ENCODE measurements around the gene STRADA.

The STRADA gene

DNA sequence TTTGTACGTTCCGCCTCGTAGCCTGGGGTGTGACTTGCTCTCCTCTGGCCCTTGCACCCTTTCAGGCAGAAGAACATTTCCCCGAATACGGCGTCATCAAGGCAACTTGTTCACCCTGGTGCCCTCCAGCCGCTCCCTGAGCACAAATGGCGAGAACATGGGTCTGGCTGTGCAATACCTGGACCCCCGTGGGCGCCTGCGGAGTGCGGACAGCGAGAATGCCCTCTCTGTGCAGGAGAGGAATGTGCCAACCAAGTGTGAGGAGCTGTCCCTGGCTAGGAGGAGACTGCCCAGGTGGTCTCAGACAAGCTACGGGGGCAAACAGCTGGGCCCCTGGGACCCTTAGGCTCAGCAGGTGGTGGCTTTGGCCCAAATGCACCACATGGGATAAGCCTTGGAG, 52.1 kb downstream of the STRADA start:
- no peaks in the 10 kb centered on the region for H3K36me3 ChIP-seq (ENCODE audit: insufficient read depth)
- no peaks in the 10 kb centered on the region for H3K27me3 ChIP-seq (ENCODE audit: insufficient read depth, low read depth)
- H3K4me3 ChIP-seq (IDR thresholded peaks at IDR 0.05; ENCODE audit: insufficient read depth, low read depth, low read length): no peak overlapping the region
- no peak overlapping the region for H3K9ac ChIP-seq
- H3K27ac ChIP-seq: no peak overlapping the region
- no peaks in the 10 kb centered on the region for H3K4me1 ChIP-seq (ENCODE audit: low read depth, poor library complexity, severe bottlenecking)
- no peak overlapping the region for H2AFZ ChIP-seq (ENCODE audit: low read depth)
- no peaks in the 10 kb centered on the region for H3K79me2 ChIP-seq (ENCODE audit: insufficient read depth, low read depth)
- TF ChIP-seq, protein P1, sequence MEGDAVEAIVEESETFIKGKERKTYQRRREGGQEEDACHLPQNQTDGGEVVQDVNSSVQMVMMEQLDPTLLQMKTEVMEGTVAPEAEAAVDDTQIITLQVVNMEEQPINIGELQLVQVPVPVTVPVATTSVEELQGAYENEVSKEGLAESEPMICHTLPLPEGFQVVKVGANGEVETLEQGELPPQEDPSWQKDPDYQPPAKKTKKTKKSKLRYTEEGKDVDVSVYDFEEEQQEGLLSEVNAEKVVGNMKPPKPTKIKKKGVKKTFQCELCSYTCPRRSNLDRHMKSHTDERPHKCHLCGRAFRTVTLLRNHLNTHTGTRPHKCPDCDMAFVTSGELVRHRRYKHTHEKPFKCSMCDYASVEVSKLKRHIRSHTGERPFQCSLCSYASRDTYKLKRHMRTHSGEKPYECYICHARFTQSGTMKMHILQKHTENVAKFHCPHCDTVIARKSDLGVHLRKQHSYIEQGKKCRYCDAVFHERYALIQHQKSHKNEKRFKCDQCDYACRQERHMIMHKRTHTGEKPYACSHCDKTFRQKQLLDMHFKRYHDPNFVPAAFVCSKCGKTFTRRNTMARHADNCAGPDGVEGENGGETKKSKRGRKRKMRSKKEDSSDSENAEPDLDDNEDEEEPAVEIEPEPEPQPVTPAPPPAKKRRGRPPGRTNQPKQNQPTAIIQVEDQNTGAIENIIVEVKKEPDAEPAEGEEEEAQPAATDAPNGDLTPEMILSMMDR (conservative IDR thresholded peaks at IDR 0.05; ENCODE audit: low read depth, low read length): no peak
- H3K4me2 ChIP-seq: no peak overlapping the region
- no peaks in the 10 kb centered on the region for H4K20me1 ChIP-seq (ENCODE audit: insufficient read depth)

DNA sequence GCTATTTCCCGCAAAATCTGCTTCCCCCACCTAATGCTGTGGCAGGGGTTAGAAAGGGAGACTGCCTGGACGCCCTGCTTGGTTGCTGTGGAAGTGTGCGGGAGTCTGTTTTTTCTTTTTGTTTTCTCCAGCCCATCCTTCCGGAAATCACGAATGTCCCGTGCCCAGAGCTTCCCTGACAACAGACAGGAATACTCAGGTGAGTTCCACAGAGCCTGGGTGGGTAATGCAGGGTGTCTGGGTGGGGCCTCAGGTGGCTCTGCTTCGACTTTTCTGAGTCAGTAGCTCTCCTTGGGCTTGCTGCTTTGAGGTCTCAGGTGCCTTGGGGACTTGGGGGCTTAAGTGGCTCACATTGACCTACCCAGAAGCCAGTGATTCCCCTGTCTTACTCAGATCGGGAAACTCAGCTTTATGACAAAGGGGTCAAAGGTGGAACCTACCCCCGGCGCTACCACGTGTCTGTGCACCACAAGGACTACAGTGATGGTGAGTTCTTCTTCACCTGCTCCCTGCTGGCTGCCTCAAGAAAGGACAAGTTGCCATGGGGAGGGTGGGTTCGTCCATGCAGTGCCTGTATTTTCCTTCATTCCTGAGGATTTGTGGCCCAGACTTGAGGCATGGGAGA, 53.1 kb downstream of the STRADA start:
- no peaks in the 10 kb centered on the region for H3K4me1 ChIP-seq (ENCODE audit: low read depth, poor library complexity, severe bottlenecking)
- TF ChIP-seq, protein P1 (conservative IDR thresholded peaks at IDR 0.05; ENCODE audit: low read depth, low read length): no peak
- H3K79me2 ChIP-seq (ENCODE audit: insufficient read depth, low read depth): no peaks in the 10 kb centered on the region
- no peaks in the 10 kb centered on the region for H3K36me3 ChIP-seq (ENCODE audit: insufficient read depth)
- no peak overlapping the region for H3K9ac ChIP-seq
- H3K4me3 ChIP-seq (IDR thresholded peaks at IDR 0.05; ENCODE audit: insufficient read depth, low read depth, low read length): no peak overlapping the region
- no peak overlapping the region for H3K27ac ChIP-seq
- H4K20me1 ChIP-seq (ENCODE audit: insufficient read depth): no peaks in the 10 kb centered on the region
- no peak overlapping the region for H2AFZ ChIP-seq (ENCODE audit: low read depth)
- H3K4me2 ChIP-seq: no peak overlapping the region
- no peaks in the 10 kb centered on the region for H3K27me3 ChIP-seq (ENCODE audit: insufficient read depth, low read depth)

DNA sequence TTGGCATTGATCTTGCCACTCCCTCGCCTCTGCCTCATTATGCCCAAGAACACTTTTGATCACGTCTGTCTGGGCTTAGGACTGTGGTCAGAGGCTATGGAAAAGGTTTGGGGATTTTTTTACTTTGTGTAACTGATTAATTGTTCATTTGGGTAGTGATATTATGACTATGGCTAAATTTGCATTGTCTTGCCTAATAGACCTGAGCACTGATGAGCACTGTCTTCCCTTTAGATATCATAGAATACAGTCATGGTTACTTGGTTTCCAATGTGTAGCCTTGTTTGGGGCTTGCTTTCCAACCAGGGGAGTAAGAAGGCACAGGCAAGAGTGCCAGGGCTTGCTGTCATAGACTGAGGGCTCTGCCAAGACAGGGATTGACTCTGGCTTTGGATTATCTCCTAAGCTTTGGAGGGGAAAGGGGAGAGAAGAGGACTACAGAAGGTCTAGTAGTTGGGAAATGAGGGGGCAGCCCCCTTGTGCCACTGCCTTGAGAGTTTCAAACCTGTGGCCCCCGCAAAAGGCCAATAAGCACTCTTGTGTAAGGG, 55.4 kb downstream of the STRADA start:
- TF ChIP-seq, protein P1 (conservative IDR thresholded peaks at IDR 0.05; ENCODE audit: low read depth, low read length): no peak

DNA sequence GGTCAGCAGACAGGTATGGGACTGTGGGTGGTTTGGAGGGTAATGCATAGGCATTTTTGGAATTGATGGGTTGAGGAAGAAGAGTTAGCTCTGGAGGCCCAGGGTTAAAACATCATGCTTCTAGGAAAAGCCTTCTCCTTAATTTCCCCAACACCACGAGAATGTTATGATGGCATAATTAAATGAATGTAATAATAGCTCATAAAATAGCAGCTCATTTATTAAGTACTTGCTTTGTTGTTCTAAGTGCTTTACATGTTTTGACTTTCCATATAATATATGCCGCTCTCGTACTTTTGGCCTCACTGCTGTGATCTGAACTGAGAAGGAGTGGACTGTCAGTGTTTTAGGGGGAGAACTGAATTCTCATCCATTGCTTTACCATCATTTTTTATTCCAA, 56.0 kb downstream of the STRADA start:
- no peak overlapping the region for H3K9ac ChIP-seq
- no peak overlapping the region for H3K27ac ChIP-seq
- no peak overlapping the region for H2AFZ ChIP-seq (ENCODE audit: low read depth)
- TF ChIP-seq, protein P1 (conservative IDR thresholded peaks at IDR 0.05; ENCODE audit: low read depth, low read length): no peak
- H3K4me3 ChIP-seq (IDR thresholded peaks at IDR 0.05; ENCODE audit: insufficient read depth, low read depth, low read length): no peak overlapping the region
- H3K4me1 ChIP-seq (ENCODE audit: low read depth, poor library complexity, severe bottlenecking): no peaks in the 10 kb centered on the region
- H3K27me3 ChIP-seq (ENCODE audit: insufficient read depth, low read depth): no peaks in the 10 kb centered on the region
- no peaks in the 10 kb centered on the region for H4K20me1 ChIP-seq (ENCODE audit: insufficient read depth)
- no peaks in the 10 kb centered on the region for H3K79me2 ChIP-seq (ENCODE audit: insufficient read depth, low read depth)
- H3K4me2 ChIP-seq: no peak overlapping the region
- no peaks in the 10 kb centered on the region for H3K36me3 ChIP-seq (ENCODE audit: insufficient read depth)

More for the DNA sequence above, 55.4 kb downstream of the STRADA start:
- no peaks in the 10 kb centered on the region for H3K79me2 ChIP-seq (ENCODE audit: insufficient read depth, low read depth)
- H3K27me3 ChIP-seq (ENCODE audit: insufficient read depth, low read depth): no peaks in the 10 kb centered on the region
- H4K20me1 ChIP-seq (ENCODE audit: insufficient read depth): no peaks in the 10 kb centered on the region
- H3K4me1 ChIP-seq (ENCODE audit: low read depth, poor library complexity, severe bottlenecking): no peaks in the 10 kb centered on the region
- H2AFZ ChIP-seq (ENCODE audit: low read depth): no peak overlapping the region
- no peak overlapping the region for H3K4me3 ChIP-seq (IDR thresholded peaks at IDR 0.05; ENCODE audit: insufficient read depth, low read depth, low read length)
- no peak overlapping the region for H3K4me2 ChIP-seq
- no peak overlapping the region for H3K9ac ChIP-seq
- no peaks in the 10 kb centered on the region for H3K36me3 ChIP-seq (ENCODE audit: insufficient read depth)
- no peak overlapping the region for H3K27ac ChIP-seq

All from KMS-11 (cell line).